DMS153 (cell line): ENCODE data around the gene CHPF2.

ENCODE experiments used
- DNase-seq: peaks from one replicate; lab custom pipeline; 2025; lab: John Stamatoyannopoulos, UW

CHPF2 gene

GRCh38 chr7:151204383-151205032 lies 27.8 kb upstream of the CHPF2 start:
- no peak for DNase-seq

- DNase-seq = no peak
Observed at GRCh38 chr7:151205730-151206129, 26.6 kb upstream of the CHPF2 start.

GRCh38 chr7:151206914-151207313 lies 25.4 kb upstream of the CHPF2 start:
- DNase-seq = no peak

- no peak for DNase-seq
Observed at GRCh38 chr7:151207315-151207714, 25.0 kb upstream of the CHPF2 start.

- no peak for DNase-seq
Observed at GRCh38 chr7:151207804-151208203, 24.5 kb upstream of the CHPF2 start.

GRCh38 chr7:151208253-151208862 lies 23.9 kb upstream of the CHPF2 start:
- no peak for DNase-seq

GRCh38 chr7:151209588-151209987 lies 22.7 kb upstream of the CHPF2 start:
- no peak for DNase-seq

- no peak for DNase-seq
Observed at GRCh38 chr7:151210087-151210854, 22.0 kb upstream of the CHPF2 start, which contains the start of gene H2BK1. TSS of gene H2BK1 (minus strand) at chr7:151210488. CDS start at chr7:151210318, 170 bp downstream.

- no peak for DNase-seq
Observed at GRCh38 chr7:151211155-151211772, 21.0 kb upstream of the CHPF2 start.

- DNase-seq = no peak
Observed at GRCh38 chr7:151212626-151213025, 19.7 kb upstream of the CHPF2 start.

GRCh38 chr7:151213826-151214225 lies 18.5 kb upstream of the CHPF2 start:
- DNase-seq = no peak

GRCh38 chr7:151215396-151215795 lies 16.9 kb upstream of the CHPF2 start:
- DNase-seq = no peak

GRCh38 chr7:151218170-151218569 lies 14.1 kb upstream of the CHPF2 start:
- no peak for DNase-seq

GRCh38 chr7:151223728-151224127 lies 8.6 kb upstream of the CHPF2 start:
- DNase-seq = no peak

- DNase-seq = no peak
Observed at GRCh38 chr7:151225948-151226510, 6.3 kb upstream of the CHPF2 start.

- DNase-seq = no peak
Observed at GRCh38 chr7:151226560-151226874, 5.8 kb upstream of the CHPF2 start.

GRCh38 chr7:151226875-151227782 lies 5.2 kb upstream of the CHPF2 start, which contains the start of gene ABCF2:
TSS of gene ABCF2 (minus strand) at chr7:151227205. CDS start at chr7:151226458, 747 bp downstream.
- peak; percentile 97 for DNase-seq

- no peak for DNase-seq
Observed at GRCh38 chr7:151228024-151228866, 4.0 kb upstream of the CHPF2 start.

GRCh38 chr7:151229249-151229648 lies 3.0 kb upstream of the CHPF2 start:
- DNase-seq = no peak

GRCh38 chr7:151231080-151231479 lies 1.2 kb upstream of the CHPF2 start:
- no peak for DNase-seq
